Measurements from ENCODE around the gene TTC39C. TPM values are rescaled to one million over a fixed set of nuclear protein-coding genes. Genes with fewer than 3 reads are reported as not detected.
"Not testable (repeated sequence)": the region's sequence is repeated elsewhere in the genome, so short reads cannot be mapped to it uniquely, and the experiment has no call there.

TTC39C gene
- total and polyA plus RNA-seq, 2 of the 8 experiments (the other 6 are each of a cell fraction or from before 2014, with no cell fraction given): 8.1 to 79.1 TPM

DNA sequence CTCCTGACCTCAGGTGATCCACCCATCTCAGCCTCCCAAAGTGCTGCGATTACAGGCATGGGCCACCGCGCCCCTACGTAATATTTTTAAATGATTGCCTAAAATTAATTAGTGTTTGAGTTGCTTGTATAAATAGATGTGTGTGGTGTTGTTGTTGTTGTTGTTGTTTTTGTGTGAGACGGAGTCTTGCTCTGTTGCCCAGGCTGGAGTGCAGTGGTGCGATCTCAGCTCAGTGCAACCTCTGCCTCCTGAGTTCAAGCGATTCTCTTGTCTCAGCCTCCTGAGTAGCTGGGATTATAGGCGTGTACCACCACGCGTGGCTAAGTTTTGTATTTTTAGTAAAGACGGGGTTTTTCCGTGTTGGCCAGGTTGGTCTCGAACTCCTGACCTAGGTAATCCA lies 14.4 kb downstream of the TTC39C start:
- not testable (repeated sequence) for H2AK5ac ChIP-seq (ENCODE audit: low read depth, low read length); FAIRE-seq; H3K23ac ChIP-seq (ENCODE audit: insufficient read length); H2BK120ac ChIP-seq (replicated peaks; ENCODE audit: low read depth, low read length); H3K4me2 ChIP-seq (ENCODE audit: insufficient read depth in 1 of 2, low read depth in 2 of 2, low read length in 2 of 2); H3K4ac ChIP-seq (replicated peaks; ENCODE audit: insufficient read length, low read depth, low read length); H2BK12ac ChIP-seq (ENCODE audit: low read depth, low read length); H3K18ac ChIP-seq (ENCODE audit: extremely low read depth, low read length); H3K36me3 ChIP-seq (ENCODE audit: control insufficient read depth in 2 of 4, insufficient read depth in 4 of 4, low read length in 3 of 4); H2BK15ac ChIP-seq (ENCODE audit: low read length); H3K4me3 ChIP-seq (ENCODE audit: extremely low read depth in 1 of 4, insufficient read depth in 2 of 4, low read depth in 3 of 4, low read length in 4 of 4); H2AFZ ChIP-seq (ENCODE audit: low read length); H3K4me1 ChIP-seq (replicated peaks in 1 of 4; ENCODE audit: control insufficient read depth in 3 of 4, insufficient read depth in 4 of 4, low read length in 3 of 4); H3K27ac ChIP-seq (ENCODE audit: low read depth, low read length); DNase-seq (ENCODE audit: low read depth in 1 of 2, low spot score in 2 of 2); H3K23me2 ChIP-seq (ENCODE audit: low read depth, low read length); H4K20me1 ChIP-seq (replicated peaks in 1 of 2; ENCODE audit: control insufficient read depth in 1 of 2, insufficient read depth in 2 of 2, low read length in 2 of 2); H3K9ac ChIP-seq (replicated peaks in 1 of 4; ENCODE audit: extremely low read depth in 1 of 4, low read depth in 3 of 4, low read length in 3 of 4); H4K5ac ChIP-seq (ENCODE audit: insufficient read length, low read depth, low read length); H3K56ac ChIP-seq (replicated peaks; ENCODE audit: insufficient read length, low read depth, low read length); H3K79me1 ChIP-seq (ENCODE audit: low read depth, low read length); H3K27me3 ChIP-seq (replicated peaks in 1 of 4; ENCODE audit: control insufficient read depth in 3 of 4, extremely low read depth in 1 of 4, insufficient read depth in 3 of 4, low read length in 3 of 4); H4K91ac ChIP-seq (replicated peaks; ENCODE audit: insufficient read length, low read length); H3K9me3 ChIP-seq (ENCODE audit: insufficient read depth in 2 of 2, low read depth in 1 of 2, low read length in 1 of 2); H4K8ac ChIP-seq (ENCODE audit: extremely low read depth, insufficient read depth, low read length); H2BK20ac ChIP-seq (ENCODE audit: low read length); H2BK5ac ChIP-seq (ENCODE audit: low read depth, low read length); H3K14ac ChIP-seq (ENCODE audit: insufficient read length)
- POLR2A ChIA-PET (ENCODE audit: partially characterized antibody): interaction anchor here (2.9 kb wide), 1 partner anchor 14 kb away, joined by 9 read pairs; the partner anchor contains the start of gene TTC39C
- H3K79me2 ChIP-seq (ENCODE audit: control insufficient read depth in 1 of 2, insufficient read depth in 2 of 2, low read length in 2 of 2): peaks cover 7 to 91% of the 10 kb centered on the region in 2 experiments; a peak in 3 of 4 replicates
- WGBS, 2 experiments (ENCODE audit: extremely low coverage in 1 of 2, insufficient coverage in 1 of 2, insufficient read length in 1 of 2, insufficient replicate concordance in 2 of 2, low coverage in 1 of 2, low lambda C conversion rate in 2 of 2, missing lambda C conversion rate in 1 of 2): 95% methylated on average over 13 of the region's 13 CpGs; no CpG with 5 or more reads in 1 of the 2 experiments
- CTCF ChIA-PET (ENCODE audit: partially characterized antibody): interaction anchor here (0.6 to 1.1 kb wide), 2 partner anchors 21 to 93 kb away, joined by 3 read pairs; no protein-coding TSS in a partner anchor

All from H1 (cell line).